HepG2 (cell line): ENCODE results near the gene TYMP. TPM values are rescaled to one million over a fixed set of nuclear protein-coding genes. Genes with fewer than 3 reads are reported as not detected.

Source experiments
- ATAC-seq: fragments of 200-7000 bp; cut with Tn5 transposase; 3 replicates; pipeline ENCODE4 v1.9.1; 2020; ENCODE audit warnings: mild to moderate bottlenecking, moderate library complexity
- BruUV-seq: library from RNA; stranded (reverse); fragments of 400-500 nt; replicated peaks from 2 replicates; lab custom pipeline; 2021; lab: Mats Ljungman, UMichigan
- CTCF ChIA-PET: fragments of 300-600 bp; formaldehyde crosslinking; extraction: SDS; loops from one replicate; lab custom pipeline; 2021; ENCODE audit warnings: low total read pairs, inconsistent platforms, low intra/inter-chr PET ratio; lab: Yijun Ruan, JAX
- POLR2A ChIA-PET: fragments of 350-600 bp; sonication (Branson Sonifier 250); formaldehyde crosslinking; loops from one replicate; lab custom pipeline; 2020; ENCODE audit warnings: antibody characterized with exemption, inconsistent platforms; lab: Yijun Ruan, JAX
- DNase-seq: peaks from one replicate; pipeline ENCODE4 v3.0.0-alpha.2; 2015; ENCODE audit warnings: low spot score
- FAIRE-seq: peaks from 3 replicates; lab custom pipeline; 2011; peaks lifted over from hg19 to GRCh38; lab: Jason Lieb, UNC
- H2AFZ ChIP-seq: one replicate; pipeline ENCODE4 v1.6.1; 2011; ENCODE audit warnings: low read length, inconsistent platforms
- H3K27ac ChIP-seq: fragments of 300-600 bp; 3 replicates; pipeline ENCODE4 v1.8.0; 2011; ENCODE audit warnings: mixed run types, mild to moderate bottlenecking, mixed read lengths, low read length, inconsistent platforms; ENCODE audit not compliant: insufficient read depth; ENCODE audit errors: extremely low read length
- H3K27me3 ChIP-seq, 2 experiments: fragments of 200-600 bp in 1 of 2; 2 replicates in 1 of 2; 3 replicates in 1 of 2; pipeline versions ENCODE4 v1.6.0 to v1.8.0; 2011; ENCODE audit warnings: low read length in 2 of 2, mild to moderate bottlenecking in 2 of 2, moderate library complexity in 2 of 2, inconsistent platforms in 1 of 2; ENCODE audit not compliant: insufficient read depth in 2 of 2, control insufficient read depth in 1 of 2
- H3K36me3 ChIP-seq, 2 experiments: fragments of 200-600 bp in 1 of 2; replicated peaks in 1 of 2; 2 replicates in 1 of 2; 3 replicates in 1 of 2; pipeline versions ENCODE4 v1.5.1 to v1.8.0; 2011; ENCODE audit warnings: low read length in 2 of 2, inconsistent platforms in 1 of 2; ENCODE audit not compliant: insufficient read depth in 2 of 2, control insufficient read depth in 1 of 2
- H3K4me1 ChIP-seq: 2 replicates; pipeline ENCODE4 v1.5.1; 2012; ENCODE audit warnings: low read length, inconsistent platforms; ENCODE audit not compliant: insufficient read depth
- H3K4me2 ChIP-seq: 2 replicates; pipeline ENCODE4 v1.6.0; 2011; ENCODE audit warnings: low read depth, low read length, inconsistent platforms
- H3K4me3 ChIP-seq, 3 experiments: fragments of 200-600 bp in 1 of 3; sonication (generic), shearing (Covaris generic) in 1 of 3; replicated peaks in 1 of 3; 2 replicates each; pipeline ENCODE4 v1.5.1; 2011 to 2016; ENCODE audit warnings: low read length in 3 of 3, inconsistent platforms in 2 of 3, low read depth in 2 of 3, mild to moderate bottlenecking in 2 of 3, control low read depth in 1 of 3, mixed read lengths in 1 of 3; ENCODE audit not compliant: insufficient read depth in 1 of 3
- H3K79me2 ChIP-seq: one replicate; pipeline ENCODE4 v1.6.1; 2011; ENCODE audit warnings: low read length, inconsistent platforms; ENCODE audit not compliant: insufficient read depth
- H3K9ac ChIP-seq: 2 replicates; pipeline ENCODE4 v1.6.0; 2011; ENCODE audit warnings: mild to moderate bottlenecking, low read depth, low read length, inconsistent platforms; ENCODE audit not compliant: insufficient read depth
- H3K9me3 ChIP-seq: 2 replicates; pipeline ENCODE4 v1.5.1; 2012; ENCODE audit warnings: mild to moderate bottlenecking, low read length
- H4K20me1 ChIP-seq: 2 replicates; pipeline ENCODE4 v1.6.0; 2011; ENCODE audit warnings: inconsistent platforms, mild to moderate bottlenecking, low read length, moderate library complexity; ENCODE audit not compliant: insufficient read depth
- ARHGAP35 ChIP-seq: sonication (generic); formaldehyde crosslinking; IDR thresholded peaks from 2 replicates; pipeline ENCODE4 v1.9.0; 2022; ENCODE audit warnings: mild to moderate bottlenecking, inconsistent platforms, moderate library complexity, missing genetic modification reagents, borderline replicate concordance
- PCBP2 ChIP-seq: fragments of 200-400 bp; formaldehyde crosslinking; optimal IDR thresholded peaks from 2 replicates; pipeline ENCODE3; 2018; ENCODE audit warnings: low read length, low read depth; ENCODE audit not compliant: poor library complexity, severe bottlenecking
- RCOR2 ChIP-seq: IDR thresholded peaks from 2 replicates; pipeline ENCODE4 v1.6.1; 2016; ENCODE audit warnings: missing biosample characterization, missing genetic modification reagents
- TBL1XR1 ChIP-seq: fragments of 150-350 bp; IDR thresholded peaks from 2 replicates; pipeline ENCODE4 v1.6.1; 2014; ENCODE audit warnings: borderline replicate concordance, low read length; ENCODE audit not compliant: partially characterized antibody
- YEATS4 ChIP-seq: sonication (generic); formaldehyde crosslinking; IDR thresholded peaks from 2 replicates; pipeline ENCODE4 v1.4.0; 2020; ENCODE audit warnings: missing genetic modification reagents, borderline replicate concordance
- ZFP41 ChIP-seq: sonication (generic); formaldehyde crosslinking; IDR thresholded peaks from 2 replicates; pipeline ENCODE4 v1.4.0; 2020; ENCODE audit warnings: mild to moderate bottlenecking, missing genetic modification reagents, borderline replicate concordance
- ZNF496 ChIP-seq: sonication (generic); formaldehyde crosslinking; IDR thresholded peaks from 2 replicates; pipeline ENCODE4 v1.8.1; 2023; ENCODE audit warnings: mild to moderate bottlenecking, moderate library complexity, missing genetic modification reagents; ENCODE audit not compliant: insufficient replicate concordance
- ZNF619 ChIP-seq: sonication (generic); formaldehyde crosslinking; IDR thresholded peaks from 2 replicates; pipeline ENCODE4 v1.4.0; 2020; ENCODE audit warnings: mild to moderate bottlenecking, missing genetic modification reagents
- ZNF674 ChIP-seq: sonication (generic); formaldehyde crosslinking; IDR thresholded peaks from 2 replicates; pipeline ENCODE4 v1.5.0; 2020; ENCODE audit warnings: low read depth, mild to moderate bottlenecking, missing genetic modification reagents
- ZNF850 ChIP-seq: sonication (generic); formaldehyde crosslinking; conservative IDR thresholded peaks from 2 replicates; pipeline ENCODE4 v1.9.0; 2021; ENCODE audit warnings: mild to moderate bottlenecking, missing genetic modification reagents
- WGBS: methylation state at CpG from one replicate; pipeline ENCODE4 v1.1.6; 2017; ENCODE audit warnings: low lambda C conversion rate; 5-methylcytosine and 5-hydroxymethylcytosine counted together
- in situ Hi-C: cut with HindIII; loops from 2 replicates; pipeline ENCODE4 v1.10.0; 2017; ENCODE audit warnings: low pct_unique_long_range_greater_than_20kb; ENCODE audit not compliant: extremely low pct_ligation_motif_present
- intact Hi-C: fragments of 100-400 bp; cut with micrococcal nuclease; formaldehyde crosslinking; loops from one replicate; pipeline ENCODE4 v1.10.0; 2022; ENCODE audit not compliant: unreplicated experiment
- polyA plus RNA-seq, 8 experiments: library from polyadenylated mRNA; depleted of rRNA in 3 of 8; stranded (reverse) in 7 of 8; unstranded in 1 of 8; fragments of >200 nt; fragmentation: Illumina TruSeq in 4 of 8; extraction: Trizol in 4 of 8; gene quantifications; 2 replicates each; pipeline versions ENCODE4 v1.2.1 to v1.2.3, GENCODE V29; 2011 to 2016; ENCODE audit warnings: low read depth in 4 of 8, missing spikeins in 1 of 8, mixed read lengths in 1 of 8; ENCODE audit not compliant: insufficient read depth in 1 of 8
- total RNA-seq, 5 experiments: library from RNA; depleted of rRNA; stranded (reverse); fragments of >200 nt; fragmentation: Illumina TruSeq; extraction: Trizol; gene quantifications; 2 replicates each; pipeline ENCODE4 v1.2.3, GENCODE V29; 2016; ENCODE audit warnings: low read depth in 1 of 5
- TF ChIP-seq, protein P1 (sequence below): IDR thresholded peaks from 2 replicates; pipeline ENCODE4 v1.6.1; 2016; ENCODE audit warnings: low read depth, control low read depth
- TF ChIP-seq, protein P2 (sequence below): IDR thresholded peaks from 2 replicates; pipeline ENCODE4 v1.6.1; 2012; ENCODE audit warnings: low read depth, low read length, improper control_type of control experiment
- TF ChIP-seq, protein P3 (sequence below): IDR thresholded peaks from 2 replicates; pipeline ENCODE4 v1.6.1; 2018; ENCODE audit warnings: missing genetic modification reagents, mild to moderate bottlenecking, missing compliant biosample characterization
- TF ChIP-seq, protein P4 (sequence below): sonication (generic); formaldehyde crosslinking; IDR thresholded peaks from 2 replicates; pipeline ENCODE4 v1.5.1; 2020; ENCODE audit warnings: mild to moderate bottlenecking, moderate library complexity, missing genetic modification reagents

TYMP gene
- total and polyA plus RNA-seq, 2 of the 13 experiments (the other 11 are each of a cell fraction or from before 2014, with no cell fraction given) = 3.9 to 4.3 TPM

DNA sequence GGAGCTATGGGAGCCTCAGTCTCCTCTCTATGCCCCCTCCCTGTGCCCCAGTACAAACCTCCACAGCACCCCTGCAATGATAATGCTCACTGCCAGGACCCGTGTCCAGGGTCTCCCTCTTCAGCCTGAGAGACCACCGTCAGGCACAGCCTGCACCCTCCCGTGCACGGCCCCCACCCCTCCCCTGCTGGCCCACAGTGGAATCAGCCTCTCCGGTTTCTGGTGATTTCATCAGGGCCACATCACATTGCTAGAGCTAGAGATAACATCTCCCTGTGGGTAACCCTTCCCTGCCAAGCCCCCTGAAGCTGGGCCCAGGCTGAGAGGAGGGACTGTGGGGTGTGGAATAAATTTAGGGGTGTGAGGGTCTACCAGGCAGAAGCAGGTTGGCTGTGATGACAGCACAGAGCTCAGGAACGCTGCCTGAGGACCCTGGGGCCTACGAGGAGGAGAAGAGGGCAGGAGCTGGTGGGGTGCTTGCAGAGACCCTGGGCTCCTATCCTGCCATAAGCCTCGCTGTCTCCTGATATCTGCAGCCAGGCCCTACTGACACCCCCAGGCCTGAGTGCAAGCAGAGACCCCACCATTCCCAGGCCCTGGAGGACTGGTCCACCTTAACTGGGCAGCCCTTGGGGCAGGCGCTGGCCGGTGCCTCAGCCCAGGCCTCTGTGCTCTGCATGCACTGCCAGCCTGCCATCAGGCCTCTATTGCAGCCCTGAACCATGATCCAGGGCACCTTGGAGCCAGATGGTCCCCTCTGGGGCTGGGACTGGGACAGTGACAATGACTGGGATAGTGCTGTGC, 15.9 kb upstream of the TYMP start, which contains the start of gene KLHDC7B (continued):
- TF ChIP-seq, protein P1, sequence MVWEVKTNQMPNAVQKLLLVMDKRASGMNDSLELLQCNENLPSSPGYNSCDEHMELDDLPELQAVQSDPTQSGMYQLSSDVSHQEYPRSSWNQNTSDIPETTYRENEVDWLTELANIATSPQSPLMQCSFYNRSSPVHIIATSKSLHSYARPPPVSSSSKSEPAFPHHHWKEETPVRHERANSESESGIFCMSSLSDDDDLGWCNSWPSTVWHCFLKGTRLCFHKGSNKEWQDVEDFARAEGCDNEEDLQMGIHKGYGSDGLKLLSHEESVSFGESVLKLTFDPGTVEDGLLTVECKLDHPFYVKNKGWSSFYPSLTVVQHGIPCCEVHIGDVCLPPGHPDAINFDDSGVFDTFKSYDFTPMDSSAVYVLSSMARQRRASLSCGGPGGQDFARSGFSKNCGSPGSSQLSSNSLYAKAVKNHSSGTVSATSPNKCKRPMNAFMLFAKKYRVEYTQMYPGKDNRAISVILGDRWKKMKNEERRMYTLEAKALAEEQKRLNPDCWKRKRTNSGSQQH = no peak
- TF ChIP-seq ZNF850 (no peak), TBL1XR1 (no peak), ZNF619 (CRISPR knock-in tag) (no peak)
- TF ChIP-seq, protein P2, sequence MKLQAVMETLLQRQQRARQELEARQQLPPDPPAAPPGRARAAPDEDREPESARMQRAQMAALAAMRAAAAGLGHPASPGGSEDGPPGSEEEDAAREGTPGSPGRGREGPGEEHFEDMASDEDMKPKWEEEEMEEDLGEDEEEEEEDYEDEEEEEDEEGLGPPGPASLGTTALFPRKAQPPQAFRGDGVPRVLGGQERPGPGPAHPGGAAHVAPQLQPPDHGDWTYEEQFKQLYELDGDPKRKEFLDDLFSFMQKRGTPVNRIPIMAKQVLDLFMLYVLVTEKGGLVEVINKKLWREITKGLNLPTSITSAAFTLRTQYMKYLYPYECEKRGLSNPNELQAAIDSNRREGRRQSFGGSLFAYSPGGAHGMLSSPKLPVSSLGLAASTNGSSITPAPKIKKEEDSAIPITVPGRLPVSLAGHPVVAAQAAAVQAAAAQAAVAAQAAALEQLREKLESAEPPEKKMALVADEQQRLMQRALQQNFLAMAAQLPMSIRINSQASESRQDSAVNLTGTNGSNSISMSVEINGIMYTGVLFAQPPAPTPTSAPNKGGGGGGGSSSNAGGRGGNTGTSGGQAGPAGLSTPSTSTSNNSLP = no peak

DNA sequence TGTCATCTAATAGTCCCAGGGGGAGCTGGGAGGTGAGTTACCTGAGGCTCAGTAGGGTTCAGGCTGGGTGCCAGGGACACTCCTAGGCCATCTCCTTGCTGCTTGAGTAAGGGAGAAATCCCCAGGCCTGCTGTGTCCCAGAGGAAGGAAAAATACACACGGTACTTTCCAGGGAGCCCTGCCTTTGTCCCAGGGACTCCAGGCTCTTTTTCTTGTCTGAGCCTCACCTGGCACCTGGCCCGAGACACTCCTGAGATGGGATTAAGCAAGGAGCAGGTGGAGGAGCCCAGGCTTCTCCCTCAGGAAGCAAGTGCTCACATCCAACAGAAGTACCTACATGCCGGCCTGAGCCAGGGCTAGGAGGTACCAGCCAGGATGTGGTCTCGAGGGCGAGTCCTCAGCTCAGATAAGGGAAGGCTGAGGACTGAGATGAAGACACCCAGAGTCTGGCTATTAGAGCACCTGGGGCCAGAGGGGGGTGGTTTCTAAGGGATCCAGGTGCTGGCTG, 15.0 kb upstream of the TYMP start:
- H3K4me2 ChIP-seq = no peak overlapping the region

More for the DNA sequence above, 15.0 kb upstream of the TYMP start:
- ChIA-PET CTCF (no interaction called here), POLR2A (interaction anchor here (0.9 to 4.2 kb wide), 8 partner anchors 11 to 97 kb away, joined by 3 to 34 read pairs (median 8); partner anchors contain the start of genes CHKB, SCO2, SYCE3 and TYMP)
- no TSS peak for BruUV-seq
- no peak overlapping the region for H3K9ac ChIP-seq
- no peaks in the 10 kb centered on the region for H3K36me3 ChIP-seq
- H3K27ac ChIP-seq = no peak overlapping the region
- no peak for ATAC-seq
- H2AFZ ChIP-seq = no peak overlapping the region
- H3K79me2 ChIP-seq = no peaks in the 10 kb centered on the region
- no peaks in the 10 kb centered on the region for H4K20me1 ChIP-seq
- 17% methylated on average over 5 of the region's 5 CpGs for WGBS
- TF ChIP-seq, protein P3, sequence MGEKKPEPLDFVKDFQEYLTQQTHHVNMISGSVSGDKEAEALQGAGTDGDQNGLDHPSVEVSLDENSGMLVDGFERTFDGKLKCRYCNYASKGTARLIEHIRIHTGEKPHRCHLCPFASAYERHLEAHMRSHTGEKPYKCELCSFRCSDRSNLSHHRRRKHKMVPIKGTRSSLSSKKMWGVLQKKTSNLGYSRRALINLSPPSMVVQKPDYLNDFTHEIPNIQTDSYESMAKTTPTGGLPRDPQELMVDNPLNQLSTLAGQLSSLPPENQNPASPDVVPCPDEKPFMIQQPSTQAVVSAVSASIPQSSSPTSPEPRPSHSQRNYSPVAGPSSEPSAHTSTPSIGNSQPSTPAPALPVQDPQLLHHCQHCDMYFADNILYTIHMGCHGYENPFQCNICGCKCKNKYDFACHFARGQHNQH = no peak
- no peak for TF ChIP-seq ARHGAP35 (CRISPR knock-in tag)
- no peak for TF ChIP-seq PCBP2
- no peak for TF ChIP-seq RCOR2
- TF ChIP-seq ZFP41 (CRISPR knock-in tag) = no peak
- TF ChIP-seq, protein P4, sequence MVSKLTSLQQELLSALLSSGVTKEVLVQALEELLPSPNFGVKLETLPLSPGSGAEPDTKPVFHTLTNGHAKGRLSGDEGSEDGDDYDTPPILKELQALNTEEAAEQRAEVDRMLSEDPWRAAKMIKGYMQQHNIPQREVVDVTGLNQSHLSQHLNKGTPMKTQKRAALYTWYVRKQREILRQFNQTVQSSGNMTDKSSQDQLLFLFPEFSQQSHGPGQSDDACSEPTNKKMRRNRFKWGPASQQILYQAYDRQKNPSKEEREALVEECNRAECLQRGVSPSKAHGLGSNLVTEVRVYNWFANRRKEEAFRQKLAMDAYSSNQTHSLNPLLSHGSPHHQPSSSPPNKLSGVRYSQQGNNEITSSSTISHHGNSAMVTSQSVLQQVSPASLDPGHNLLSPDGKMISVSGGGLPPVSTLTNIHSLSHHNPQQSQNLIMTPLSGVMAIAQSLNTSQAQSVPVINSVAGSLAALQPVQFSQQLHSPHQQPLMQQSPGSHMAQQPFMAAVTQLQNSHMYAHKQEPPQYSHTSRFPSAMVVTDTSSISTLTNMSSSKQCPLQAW = no peak
- TF ChIP-seq YEATS4 (CRISPR knock-in tag) = no peak
- TF ChIP-seq ZNF496 (CRISPR knock-in tag) = no peak
- no peak for TF ChIP-seq ZNF674 (CRISPR knock-in tag)
- in situ Hi-C loops = no loop called here
- H3K9me3 ChIP-seq = no peaks in the 10 kb centered on the region
- peaks cover 30% of the 10 kb centered on the region for H3K4me1 ChIP-seq
- H3K4me3 ChIP-seq = no peak overlapping the region
- no peak for FAIRE-seq
- no peak for DNase-seq
- intact Hi-C loops = no loop called here
- H3K27me3 ChIP-seq = peaks cover 3 to 30% of the 10 kb centered on the region in 2 experiments
